ENCODE data around the gene RCN1.

The RCN1 gene

GRCh38 chr11:32154275-32154674 lies 63.4 kb downstream of the RCN1 start:
- no peak for DNase-seq (ENCODE audit: low spot score)
